Neural progenitor cell (in vitro differentiated cells): ENCODE measurements around the gene CDH12. TPM values are rescaled to one million over a fixed set of nuclear protein-coding genes. Genes with fewer than 3 reads are reported as not detected.

Experiments used
- DNase-seq: peaks from one replicate; pipeline ENCODE4 v3.0.0-alpha.2; 2016; ENCODE audit warnings: low spot score
- H2AFZ ChIP-seq: fragments of 200-600 bp; sonication (generic); replicated peaks from 2 replicates; pipeline ENCODE4 v1.6.1; 2016; ENCODE audit warnings: antibody characterized with exemption
- H3F3A ChIP-seq: fragments of 200-600 bp; sonication (generic); 2 replicates; pipeline ENCODE4 v1.6.1; 2016; ENCODE audit warnings: antibody characterized with exemption, low read depth
- H3K27ac ChIP-seq: fragments of 200-600 bp; sonication (generic); 2 replicates; pipeline ENCODE4 v1.5.1; 2016; ENCODE audit warnings: mild to moderate bottlenecking
- H3K27me3 ChIP-seq: fragments of 200-600 bp; sonication (generic); 2 replicates; pipeline ENCODE4 v1.6.1; 2016; ENCODE audit warnings: mild to moderate bottlenecking, moderate library complexity
- H3K36me3 ChIP-seq: fragments of 200-600 bp; sonication (generic); 2 replicates; pipeline ENCODE4 v1.5.1; 2016
- H3K4me1 ChIP-seq: fragments of 200-600 bp; sonication (generic); 2 replicates; pipeline ENCODE4 v1.6.1; 2016; ENCODE audit warnings: mixed run types
- H3K4me2 ChIP-seq: fragments of 200-600 bp; sonication (generic); 2 replicates; pipeline ENCODE4 v1.6.1; 2016
- H3K4me3 ChIP-seq: fragments of 200-600 bp; sonication (generic); 2 replicates; pipeline ENCODE4 v1.5.1; 2016
- H3K79me2 ChIP-seq: fragments of 200-600 bp; sonication (generic); 2 replicates; pipeline ENCODE4 v1.6.1; 2016; ENCODE audit warnings: low read depth
- H3K9ac ChIP-seq: fragments of 200-600 bp; sonication (generic); 2 replicates; pipeline ENCODE4 v1.6.1; 2016
- H3K9me3 ChIP-seq: fragments of 200-600 bp; sonication (generic); 2 replicates; pipeline ENCODE4 v1.5.1; 2016; ENCODE audit warnings: low read depth
- H4K20me1 ChIP-seq: fragments of 200-600 bp; sonication (generic); 2 replicates; pipeline ENCODE4 v1.6.1; 2016; ENCODE audit warnings: low read depth
- H3K27ac Mint-ChIP-seq: 3 replicates; pipeline ENCODE4 v1.8.0; 2021; ENCODE audit warnings: mixed read lengths
- H3K27me3 Mint-ChIP-seq: 2 replicates; pipeline ENCODE4 v1.8.0; 2022; ENCODE audit warnings: low read depth, mild to moderate bottlenecking, inconsistent platforms, moderate library complexity, mixed read lengths; ENCODE audit not compliant: insufficient read depth
- H3K36me3 Mint-ChIP-seq: 3 replicates; pipeline ENCODE4 v1.8.0; 2021; ENCODE audit warnings: mixed read lengths
- H3K4me1 Mint-ChIP-seq: 3 replicates; pipeline ENCODE4 v1.8.0; 2021; ENCODE audit warnings: mixed read lengths
- H3K4me3 Mint-ChIP-seq: 3 replicates; pipeline ENCODE4 v1.8.0; 2021; ENCODE audit warnings: mild to moderate bottlenecking, moderate library complexity, mixed read lengths
- H3K9me3 Mint-ChIP-seq: 3 replicates; pipeline ENCODE4 v1.8.0; 2020; ENCODE audit warnings: mixed read lengths
- CTCF ChIP-seq: fragments of 200-600 bp; sonication (generic); IDR thresholded peaks from 2 replicates; pipeline ENCODE4 v1.5.1; 2017; ENCODE audit warnings: antibody characterized with exemption, mild to moderate bottlenecking
- EZH2 ChIP-seq: fragments of 200-600 bp; sonication (generic); IDR thresholded peaks from 2 replicates; pipeline ENCODE4 v1.6.1; 2017; ENCODE audit warnings: antibody characterized with exemption, mild to moderate bottlenecking, moderate library complexity
- EZH2phosphoT487 ChIP-seq: fragments of 200-600 bp; sonication (generic); IDR thresholded peaks from 2 replicates; pipeline ENCODE4 v1.6.1; 2017; ENCODE audit warnings: antibody characterized with exemption
- total RNA-seq: library from RNA; depleted of rRNA; stranded (reverse); fragments of >200 nt; gene quantifications from 2 replicates; pipeline ENCODE4 v1.2.3, GENCODE V29; 2015; ENCODE audit warnings: low replicate concordance

CDH12 gene
- total RNA-seq, 1 donor from 2014 or later: not detected

DNA sequence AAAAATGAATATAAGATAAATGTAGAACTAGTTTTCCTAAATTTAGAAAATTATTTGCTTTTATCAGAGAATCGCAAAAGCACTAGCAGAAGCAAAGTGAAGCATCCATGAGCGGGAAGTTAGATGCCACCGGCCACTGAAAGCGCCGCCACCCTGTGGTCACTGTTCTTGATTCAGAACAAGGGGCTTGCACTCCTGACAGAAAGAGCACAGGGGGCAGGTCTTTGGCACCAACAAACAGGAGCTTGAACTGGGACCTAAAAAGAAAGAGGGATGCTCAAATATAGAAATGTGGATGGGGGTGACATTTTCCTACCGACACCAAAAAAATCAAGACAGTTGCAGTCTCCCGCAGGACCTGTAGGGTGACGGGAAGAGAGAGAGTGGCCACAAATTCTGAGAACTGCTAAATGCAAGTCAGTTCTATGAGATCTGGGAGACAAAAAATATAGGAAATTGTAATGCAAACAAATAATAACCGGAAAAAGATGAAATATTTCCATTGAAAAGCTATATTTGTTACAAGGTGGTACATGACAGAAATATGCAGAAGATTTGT is 144.3 kb downstream of the CDH12 start:
- Histone ChIP-seq H4K20me1 (no peaks in the 10 kb centered on the region), H2AFZ (peak overlapping the region; percentile 63), H3K4me1 (no peaks in the 10 kb centered on the region), H3K27ac (no peak overlapping the region), H3K9me3 (no peaks in the 10 kb centered on the region), H3K4me3 (no peak overlapping the region), H3K9ac (no peak overlapping the region), H3K79me2 (no peaks in the 10 kb centered on the region), H3K4me2 (no peak overlapping the region), H3F3A (no peaks in the 10 kb centered on the region), H3K27me3 (no peaks in the 10 kb centered on the region), H3K36me3 (no peaks in the 10 kb centered on the region)
- Mint-ChIP-seq H3K36me3 (no peaks in the 10 kb centered on the region), H3K27ac (no peak overlapping the region), H3K4me3 (no peak overlapping the region), H3K9me3 (no peaks in the 10 kb centered on the region), H3K4me1 (no peaks in the 10 kb centered on the region), H3K27me3 (no peaks in the 10 kb centered on the region)
- peak; percentile 61 for DNase-seq
- TF ChIP-seq EZH2 (no peak), CTCF (peak; percentile 47)

GRCh38 chr5:22706901-22707300 is 146.2 kb downstream of the CDH12 start:
- Mint-ChIP-seq H3K4me3 (no peak overlapping the region), H3K27me3 (no peaks in the 10 kb centered on the region), H3K36me3 (no peaks in the 10 kb centered on the region), H3K27ac (no peak overlapping the region), H3K9me3 (no peaks in the 10 kb centered on the region), H3K4me1 (no peaks in the 10 kb centered on the region)
- no peak overlapping the region for H3K4me2 ChIP-seq
- H3K4me3 ChIP-seq: no peak overlapping the region
- H3K9me3 ChIP-seq: no peaks in the 10 kb centered on the region
- no peaks in the 10 kb centered on the region for H3K79me2 ChIP-seq
- DNase-seq: no peak
- H3K4me1 ChIP-seq: no peaks in the 10 kb centered on the region
- no peak overlapping the region for H3K27ac ChIP-seq
- H4K20me1 ChIP-seq: no peaks in the 10 kb centered on the region
- H3K27me3 ChIP-seq: no peaks in the 10 kb centered on the region
- H2AFZ ChIP-seq: no peak overlapping the region
- H3F3A ChIP-seq: no peaks in the 10 kb centered on the region
- no peak for TF ChIP-seq CTCF
- no peak for TF ChIP-seq EZH2
- TF ChIP-seq EZH2phosphoT487: no peak
- H3K9ac ChIP-seq: no peak overlapping the region
- no peaks in the 10 kb centered on the region for H3K36me3 ChIP-seq

DNA sequence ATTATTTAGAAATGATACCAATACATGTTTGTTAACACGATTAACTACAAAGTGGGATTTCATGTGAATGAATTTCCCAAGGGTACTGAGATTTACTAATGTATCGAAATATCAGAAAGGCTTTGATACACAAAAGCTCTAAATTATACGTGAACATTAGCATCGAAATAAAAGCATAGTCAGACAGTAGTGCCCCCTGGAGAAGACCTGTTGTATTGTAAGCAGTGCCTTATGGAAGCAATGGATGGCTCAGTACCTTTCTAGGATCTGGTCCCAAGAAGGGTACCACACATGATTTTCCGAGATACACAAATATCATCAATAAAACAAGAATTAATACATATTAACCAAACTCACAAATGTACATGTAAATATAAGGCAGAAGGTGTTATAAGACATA is 153.8 kb downstream of the CDH12 start:
- Mint-ChIP-seq H3K4me1 (no peaks in the 10 kb centered on the region), H3K36me3 (no peaks in the 10 kb centered on the region), H3K27ac (no peak overlapping the region), H3K4me3 (no peak overlapping the region), H3K27me3 (no peaks in the 10 kb centered on the region), H3K9me3 (no peaks in the 10 kb centered on the region)
- H3K9ac ChIP-seq: no peak overlapping the region
- no peaks in the 10 kb centered on the region for H3F3A ChIP-seq
- DNase-seq: no peak
- H2AFZ ChIP-seq: no peak overlapping the region
- no peaks in the 10 kb centered on the region for H3K9me3 ChIP-seq
- H3K4me1 ChIP-seq: no peaks in the 10 kb centered on the region
- no peak overlapping the region for H3K4me3 ChIP-seq
- H3K27ac ChIP-seq: no peak overlapping the region
- no peak for TF ChIP-seq EZH2phosphoT487
- no peak for TF ChIP-seq EZH2
- peak; percentile 30 for TF ChIP-seq CTCF
- no peak overlapping the region for H3K4me2 ChIP-seq
- no peaks in the 10 kb centered on the region for H3K79me2 ChIP-seq
- H4K20me1 ChIP-seq: no peaks in the 10 kb centered on the region
- H3K27me3 ChIP-seq: no peaks in the 10 kb centered on the region
- no peaks in the 10 kb centered on the region for H3K36me3 ChIP-seq
